GDM1 (cell line): ENCODE results near the gene KIAA1671.

Experiments
- DNase-seq: peaks from one replicate; lab custom pipeline; 2025; lab: John Stamatoyannopoulos, UW

KIAA1671 gene

DNA sequence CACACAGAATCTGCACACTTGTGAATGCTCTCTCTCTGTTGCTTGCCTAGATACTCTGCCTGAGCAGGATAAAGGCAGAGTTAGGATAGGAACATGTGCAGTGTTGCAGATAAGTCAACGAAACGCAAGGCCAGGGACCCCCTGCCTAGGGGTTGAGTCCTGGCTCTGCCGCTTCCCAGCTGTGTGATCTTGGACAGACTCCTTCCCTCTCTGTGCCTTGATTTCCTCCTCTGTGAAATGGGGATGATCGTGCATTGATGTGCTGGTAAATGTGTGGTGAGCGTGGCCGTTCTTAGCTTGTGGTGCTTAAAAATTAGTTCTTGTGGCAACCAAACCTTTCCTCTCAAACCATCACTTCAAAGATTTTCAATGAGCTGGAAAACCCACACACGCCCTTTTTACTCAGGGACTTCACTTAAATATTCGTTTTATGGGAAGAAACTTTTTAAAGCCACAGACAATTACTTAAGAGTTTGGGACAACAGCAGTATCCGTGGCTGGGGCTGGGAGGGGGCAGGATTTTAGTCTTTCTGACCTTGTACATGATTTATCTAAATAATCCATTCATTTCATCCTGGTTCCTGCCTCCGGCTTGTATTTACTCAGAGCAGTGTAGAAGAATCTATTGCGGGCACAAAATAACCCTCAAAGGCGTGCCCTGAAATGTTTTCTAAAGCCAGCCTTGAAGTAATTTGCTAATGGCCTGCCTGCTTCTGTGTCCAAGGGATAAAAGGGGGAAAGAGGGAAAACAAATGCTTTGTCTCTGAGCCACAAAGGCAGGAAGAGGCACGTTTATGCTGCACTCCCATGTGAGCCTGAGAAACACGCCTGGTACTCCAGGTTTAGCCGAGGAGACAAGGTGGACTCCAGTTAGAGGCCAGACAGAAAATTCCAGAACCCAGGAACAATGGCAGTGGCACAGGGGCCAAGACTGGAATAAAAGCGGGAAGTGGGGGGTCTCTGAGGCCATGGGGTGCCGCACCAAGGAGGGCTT, 162.2 kb downstream of the KIAA1671 start:
- no peak for DNase-seq

GRCh38 chr22:25119609-25120008, 167.1 kb downstream of the KIAA1671 start:
- DNase-seq: no peak

DNA sequence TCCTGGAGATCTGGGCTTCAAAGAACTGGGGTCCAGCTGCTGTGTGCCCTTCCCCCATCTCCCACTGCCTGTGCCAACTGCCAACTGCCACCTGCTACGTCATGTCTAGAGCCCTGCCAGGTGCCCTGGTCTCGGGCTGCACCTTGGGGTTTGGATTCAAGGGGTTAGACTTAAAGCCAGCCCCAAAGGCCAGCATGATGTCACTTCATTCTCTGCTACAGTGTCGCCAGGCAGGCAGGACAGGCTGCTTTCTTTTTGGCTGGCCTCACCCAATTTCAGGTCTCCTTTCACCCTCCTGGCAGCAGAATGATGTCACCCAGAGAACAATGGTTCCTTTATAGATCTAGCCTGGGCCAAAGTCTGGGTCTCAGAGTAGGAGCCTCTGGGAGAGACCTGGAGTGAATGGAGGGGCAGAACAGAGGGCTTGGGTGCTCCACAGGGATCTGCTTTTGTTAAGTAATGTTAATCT, 167.6 kb downstream of the KIAA1671 start:
- no peak for DNase-seq

- no peak for DNase-seq
Observed at GRCh38 chr22:25120761-25121212, 168.3 kb downstream of the KIAA1671 start.

DNA sequence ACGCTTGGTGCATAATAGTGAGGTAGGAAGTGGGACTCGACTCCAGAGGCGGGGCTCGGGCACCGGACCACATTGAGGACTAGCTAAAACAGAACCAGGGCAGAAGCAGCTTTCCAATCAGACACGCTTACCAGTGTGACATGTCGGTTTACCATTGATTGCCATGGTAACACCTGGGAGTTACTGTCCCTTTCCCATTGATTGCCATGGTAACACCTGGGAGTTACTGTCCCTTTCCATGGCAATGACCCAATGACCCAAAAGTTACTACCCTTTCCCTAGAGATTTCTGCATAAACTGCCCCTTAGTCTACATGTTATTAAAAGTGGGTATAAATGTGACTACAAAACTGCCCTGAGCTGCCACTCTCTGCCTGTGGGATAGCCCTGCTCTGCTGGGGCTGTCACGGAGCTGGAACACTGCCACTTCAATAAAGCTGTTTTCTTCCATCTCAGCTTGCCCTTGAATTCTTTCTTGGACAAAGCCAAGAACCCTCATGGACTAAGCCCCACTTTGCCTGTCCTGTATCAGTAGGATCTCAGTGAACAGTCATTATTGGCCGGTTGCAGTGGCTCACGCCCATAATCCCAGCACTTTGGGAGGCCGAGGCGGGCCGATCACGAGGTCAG, 169.7 kb downstream of the KIAA1671 start:
- no peak for DNase-seq

DNA sequence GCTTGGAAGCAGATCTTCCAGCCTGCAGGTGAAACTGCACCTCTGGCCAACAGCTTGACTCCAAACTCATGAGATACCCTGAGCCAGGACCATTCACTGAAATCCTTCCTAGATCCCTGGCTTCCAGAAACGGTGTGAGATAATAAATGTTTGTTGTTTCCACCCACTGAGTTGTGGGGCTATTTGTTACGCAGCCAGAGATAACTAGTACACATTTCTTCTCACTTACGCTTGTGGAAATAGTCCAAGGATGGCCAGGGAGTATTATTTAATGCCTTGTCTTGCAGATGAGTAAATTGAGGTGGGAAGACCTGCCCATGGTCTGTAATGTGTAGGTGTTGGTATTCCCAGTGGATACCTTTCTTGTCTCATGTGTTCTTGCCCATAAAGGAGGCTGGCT, 171.2 kb downstream of the KIAA1671 start:
- DNase-seq: no peak

DNA sequence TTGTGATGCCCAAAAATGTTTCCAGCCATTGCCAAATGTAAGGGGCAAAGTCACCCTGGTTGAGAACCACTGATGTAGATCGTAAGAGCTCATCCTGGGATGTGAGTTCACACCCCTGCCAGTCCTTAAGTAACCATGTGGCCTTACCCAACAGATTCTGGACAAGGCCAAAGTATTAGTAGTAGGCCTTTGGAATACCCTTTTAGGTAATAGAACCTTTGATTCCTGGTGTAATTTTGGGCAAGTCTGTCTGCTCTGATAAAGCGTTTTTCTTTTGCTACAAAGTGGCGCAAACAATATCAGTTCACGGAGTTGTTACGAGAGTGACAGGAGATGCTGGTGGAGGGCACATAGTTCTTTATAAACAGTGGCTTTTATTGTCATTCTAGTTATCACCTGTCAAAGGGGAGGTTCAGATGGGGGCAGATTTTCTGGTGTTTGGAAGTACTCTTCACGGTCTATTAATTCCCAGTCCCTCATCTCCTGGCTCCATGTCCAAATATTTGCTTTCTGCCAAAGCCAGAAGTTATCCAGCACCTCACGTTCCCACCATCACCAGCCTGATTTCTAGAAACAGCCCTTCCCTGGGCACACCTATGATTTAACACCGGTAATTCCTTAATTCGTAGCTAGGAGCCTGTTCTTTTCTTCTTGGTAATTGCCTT, 173.3 kb downstream of the KIAA1671 start:
- no peak for DNase-seq

- DNase-seq: no peak
Observed at GRCh38 chr22:25126510-25126909, 174.0 kb downstream of the KIAA1671 start.

GRCh38 chr22:25127318-25127717, 174.8 kb downstream of the KIAA1671 start:
- no peak for DNase-seq

GRCh38 chr22:25130462-25130861, 177.9 kb downstream of the KIAA1671 start:
- DNase-seq: no peak

DNA sequence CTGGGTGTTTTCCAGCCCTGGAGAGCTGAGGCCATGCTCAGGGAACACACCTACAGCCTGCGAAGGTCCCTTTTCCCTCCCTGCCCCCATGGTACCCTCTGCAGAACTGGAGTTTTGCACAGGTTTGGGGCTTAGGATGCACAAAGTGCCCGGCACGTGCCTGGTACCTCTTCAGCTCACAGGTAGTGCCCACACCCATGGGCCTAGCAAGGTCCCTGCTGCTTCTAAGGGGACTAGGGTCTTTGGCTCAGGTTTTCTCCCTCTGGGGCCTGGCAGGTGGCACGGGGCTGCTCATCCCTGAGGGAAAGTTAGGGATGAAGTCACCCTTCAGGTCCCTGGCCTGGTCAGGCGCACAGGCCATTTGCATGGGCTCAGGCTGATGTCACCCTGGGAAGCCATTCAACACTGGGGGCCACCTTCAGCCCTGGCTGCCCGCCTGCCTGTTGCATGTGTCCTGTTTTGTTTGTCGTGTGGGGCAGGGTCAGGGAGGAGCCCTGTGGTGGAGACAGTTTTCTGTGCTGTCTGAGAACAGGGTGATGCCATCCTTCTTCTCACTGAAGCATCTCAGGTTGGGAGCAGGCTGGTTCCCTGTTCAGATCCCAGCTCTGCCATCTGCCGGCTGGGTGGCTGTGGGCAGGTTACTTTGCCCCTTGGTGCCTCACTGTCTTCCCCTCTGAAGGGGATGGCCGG, 178.8 kb downstream of the KIAA1671 start:
- no peak for DNase-seq

DNA sequence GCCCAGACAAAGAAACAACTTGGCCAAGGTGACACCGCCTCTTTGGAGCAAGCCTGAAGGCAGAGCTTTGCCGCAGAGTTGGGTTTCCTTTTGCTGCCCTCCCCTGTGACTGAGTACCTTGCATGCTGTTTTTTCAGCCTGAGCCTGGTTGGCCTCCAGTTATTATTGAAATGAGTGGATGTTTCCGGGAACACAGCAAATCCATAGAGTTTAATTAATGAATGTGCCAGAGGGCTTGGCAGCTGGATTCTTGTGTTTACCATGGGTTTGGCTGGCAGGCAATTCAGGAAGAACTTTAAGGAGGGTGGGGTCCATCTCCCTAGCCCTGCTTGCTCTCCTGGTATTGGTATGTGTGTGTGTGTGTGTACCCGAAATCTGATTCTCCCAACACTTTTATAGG, 181.5 kb downstream of the KIAA1671 start:
- no peak for DNase-seq

GRCh38 chr22:25134451-25134850, 181.9 kb downstream of the KIAA1671 start:
- no peak for DNase-seq

DNA sequence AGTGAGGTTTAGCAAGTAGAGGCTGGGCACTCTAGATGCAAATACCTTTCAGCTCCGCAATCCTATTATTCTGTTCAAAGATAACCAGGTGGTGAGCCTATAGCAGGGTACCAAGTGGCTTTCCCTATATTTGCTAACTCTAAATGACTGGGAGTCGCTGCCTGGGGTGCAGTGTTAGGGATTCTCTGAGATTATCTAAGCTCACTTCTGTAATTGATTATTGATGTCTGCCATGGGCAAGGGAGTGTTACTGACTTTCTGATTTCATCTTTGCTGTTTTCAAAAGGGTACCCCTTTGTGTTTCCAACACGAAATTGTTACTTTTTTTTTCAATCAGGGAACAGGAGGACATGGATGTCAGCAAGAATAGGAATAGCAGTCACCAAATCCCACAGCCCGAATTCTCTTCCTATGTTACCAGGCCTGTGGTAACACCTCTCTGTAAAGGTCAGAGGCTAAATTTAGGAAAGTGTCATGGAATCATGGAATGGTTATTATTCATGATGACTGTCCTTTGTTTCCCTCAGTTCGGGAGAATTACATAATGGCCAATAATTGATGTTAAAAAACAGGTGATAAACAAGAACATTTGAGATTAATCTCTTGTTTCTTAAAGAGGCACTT, 184.5 kb downstream of the KIAA1671 start:
- no peak for DNase-seq

DNA sequence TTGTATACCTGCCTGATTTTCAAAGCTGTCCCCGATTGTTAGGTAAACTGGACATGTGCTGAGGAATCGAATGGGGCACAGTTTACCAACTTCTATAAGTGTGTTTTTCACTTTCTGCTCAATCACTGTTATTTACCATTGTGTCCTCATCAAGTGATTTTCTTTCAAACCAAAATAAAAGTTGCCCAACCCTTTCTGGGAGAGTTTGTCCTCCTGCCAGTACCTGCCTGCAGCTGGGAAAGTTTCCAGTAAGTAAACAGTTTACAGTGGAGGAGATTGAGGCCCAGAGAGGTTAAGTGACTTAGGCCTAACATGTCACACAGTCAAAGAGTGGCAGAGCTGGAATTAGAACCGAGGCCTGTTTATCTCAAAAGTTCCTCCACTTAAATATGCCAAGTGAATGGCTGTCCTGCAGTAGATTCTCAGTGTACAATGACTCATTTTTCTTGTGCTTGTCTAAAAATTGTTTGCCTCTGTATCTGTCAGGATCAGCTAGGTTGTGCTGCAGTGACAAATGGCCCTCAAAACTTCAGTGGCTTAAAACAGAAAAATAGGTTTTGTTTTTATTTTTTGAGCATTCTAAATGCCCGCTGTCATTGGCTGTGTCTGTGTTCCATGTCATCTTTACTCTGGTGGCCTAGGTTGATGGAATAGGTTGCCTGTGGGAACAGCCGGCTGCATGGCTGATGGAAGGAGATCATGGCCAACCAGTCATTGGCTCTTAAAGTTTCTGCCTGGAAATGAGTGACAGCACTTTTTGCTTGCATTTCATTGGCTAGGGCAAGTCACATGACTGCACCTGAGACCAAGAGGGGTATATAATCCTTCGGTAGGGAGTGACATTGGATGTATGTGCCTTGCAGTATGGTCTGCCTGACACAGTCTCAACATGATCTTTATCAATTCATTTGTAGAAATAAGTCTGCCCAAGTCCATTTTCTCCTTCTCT, 185.3 kb downstream of the KIAA1671 start:
- no peak for DNase-seq

DNA sequence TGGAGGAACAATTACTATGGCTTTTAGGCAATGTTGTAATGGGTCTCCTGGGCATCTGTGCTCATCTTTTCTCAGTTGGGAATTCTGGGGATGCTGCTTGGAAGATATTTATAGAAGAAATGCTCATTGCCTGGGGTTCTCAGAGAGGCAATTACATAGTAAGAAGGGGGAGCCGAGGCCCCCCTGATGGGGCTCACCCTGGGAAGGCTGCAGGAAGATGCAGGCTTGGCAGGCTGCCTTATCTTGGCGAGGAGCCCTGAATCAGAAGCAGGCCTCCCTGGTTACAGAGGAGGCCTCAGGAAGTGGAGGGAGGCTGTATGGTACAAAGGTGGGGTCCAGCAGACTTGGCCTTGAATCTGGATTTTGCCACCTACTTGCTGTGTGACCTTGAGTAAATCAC, 186.5 kb downstream of the KIAA1671 start:
- no peak for DNase-seq

DNA sequence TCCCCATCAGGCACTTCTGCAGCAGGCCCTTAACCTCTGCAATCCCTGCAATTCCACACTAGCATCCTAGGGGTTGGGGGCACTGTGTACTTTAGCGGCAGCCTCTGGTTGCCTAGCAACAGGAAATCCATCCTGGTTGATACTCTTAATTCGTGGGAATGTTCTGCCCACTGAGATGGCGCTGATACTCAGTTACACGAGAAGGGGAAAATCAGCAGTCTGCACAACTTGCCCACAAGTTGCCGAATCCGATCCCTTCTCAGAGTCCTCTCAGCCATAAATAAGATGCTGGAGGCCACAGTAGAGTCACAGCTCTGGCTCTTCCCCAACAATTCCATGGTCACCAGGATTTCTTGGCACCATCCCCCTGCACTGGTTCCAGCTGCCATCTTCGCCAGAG, 189.6 kb downstream of the KIAA1671 start:
- DNase-seq: no peak

GRCh38 chr22:25143156-25144076, 190.9 kb downstream of the KIAA1671 start:
- DNase-seq: no peak

DNA sequence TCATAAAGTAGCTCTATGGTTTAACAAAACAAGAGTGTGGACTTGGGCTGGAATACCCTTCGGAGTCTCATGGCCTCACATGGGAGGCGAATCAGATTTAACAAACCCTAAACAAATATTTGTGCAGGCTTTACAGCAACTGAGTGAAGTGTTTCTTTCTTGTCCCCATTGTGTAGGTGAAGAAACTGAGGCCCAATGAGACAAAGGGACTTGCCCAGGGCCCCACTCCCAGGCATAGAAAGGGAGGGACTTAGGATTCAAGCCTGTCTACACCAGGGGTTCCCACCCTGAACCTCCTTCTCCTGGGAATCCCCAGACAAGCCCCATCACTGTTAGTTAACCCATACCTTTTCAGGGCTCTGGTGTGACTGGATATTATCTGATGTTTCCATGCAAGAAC, 192.0 kb downstream of the KIAA1671 start:
- no peak for DNase-seq
